Astrocyte (in vitro differentiated cells and primary cell): ENCODE data around the gene SLC6A7. TPM values are rescaled to one million over a fixed set of nuclear protein-coding genes. Genes with fewer than 3 reads are reported as not detected.

ENCODE experiments used
- DNase-seq: peaks from one replicate; pipeline ENCODE4 v3.0.0-alpha.2; 2010; ENCODE audit warnings: low read depth
- FAIRE-seq: peaks from 2 replicates; lab custom pipeline; 2011; peaks lifted over from hg19 to GRCh38; lab: Jason Lieb, UNC
- H2AFZ ChIP-seq: 2 replicates; pipeline ENCODE4 v1.6.0; 2012; ENCODE audit warnings: low read depth, low read length, inconsistent platforms
- H3K27ac ChIP-seq: 2 replicates; pipeline ENCODE4 v1.5.1; 2011; ENCODE audit warnings: low read depth, low read length, inconsistent platforms
- H3K27me3 ChIP-seq: 2 replicates; pipeline ENCODE4 v1.6.0; 2011; ENCODE audit warnings: low read length, inconsistent platforms; ENCODE audit not compliant: insufficient read depth
- H3K36me3 ChIP-seq: 2 replicates; pipeline ENCODE4 v1.5.1; 2011; ENCODE audit warnings: low read length, inconsistent platforms; ENCODE audit not compliant: insufficient read depth
- H3K4me1 ChIP-seq: 2 replicates; pipeline ENCODE4 v1.5.1; 2011; ENCODE audit warnings: low read length, inconsistent platforms; ENCODE audit not compliant: insufficient read depth
- H3K4me2 ChIP-seq: 2 replicates; pipeline ENCODE4 v1.6.0; 2012; ENCODE audit warnings: low read length, inconsistent platforms
- H3K4me3 ChIP-seq: 2 replicates; pipeline ENCODE4 v1.5.1; 2011; ENCODE audit warnings: low read depth, mild to moderate bottlenecking, low read length, inconsistent platforms; ENCODE audit not compliant: insufficient read depth
- H3K79me2 ChIP-seq: 2 replicates; pipeline ENCODE4 v1.6.0; 2012; ENCODE audit warnings: mild to moderate bottlenecking, low read length, inconsistent platforms; ENCODE audit not compliant: insufficient read depth
- H3K9ac ChIP-seq: 2 replicates; pipeline ENCODE4 v1.6.0; 2012; ENCODE audit warnings: mild to moderate bottlenecking, low read length, inconsistent platforms
- H3K9me3 ChIP-seq: 2 replicates; pipeline ENCODE4 v1.5.1; 2012; ENCODE audit warnings: low read depth, mild to moderate bottlenecking, low read length, inconsistent platforms; ENCODE audit not compliant: insufficient read depth
- H4K20me1 ChIP-seq: 2 replicates; pipeline ENCODE4 v1.6.0; 2012; ENCODE audit warnings: low read length, inconsistent platforms; ENCODE audit not compliant: insufficient read depth
- H3K27ac Mint-ChIP-seq: one replicate; pipeline ENCODE4 v1.8.0; 2021; ENCODE audit warnings: mild to moderate bottlenecking, mixed read lengths; ENCODE audit not compliant: unreplicated experiment
- H3K27me3 Mint-ChIP-seq: one replicate; pipeline ENCODE4 v1.8.0; 2021; ENCODE audit warnings: low read depth, mixed read lengths; ENCODE audit not compliant: unreplicated experiment
- H3K36me3 Mint-ChIP-seq: one replicate; pipeline ENCODE4 v1.8.0; 2021; ENCODE audit warnings: low read depth, mixed read lengths; ENCODE audit not compliant: unreplicated experiment
- H3K4me1 Mint-ChIP-seq: one replicate; pipeline ENCODE4 v1.8.0; 2021; ENCODE audit warnings: low read depth, mixed read lengths; ENCODE audit not compliant: unreplicated experiment
- H3K4me3 Mint-ChIP-seq: one replicate; pipeline ENCODE4 v1.8.0; 2021; ENCODE audit warnings: mild to moderate bottlenecking, moderate library complexity, mixed read lengths; ENCODE audit not compliant: unreplicated experiment
- H3K9me3 Mint-ChIP-seq: one replicate; pipeline ENCODE4 v1.8.0; 2021; ENCODE audit warnings: mild to moderate bottlenecking, mixed read lengths; ENCODE audit not compliant: unreplicated experiment
- CTCF ChIP-seq: IDR thresholded peaks from 2 replicates; pipeline ENCODE4 v1.5.1; 2011; ENCODE audit warnings: low read depth, mild to moderate bottlenecking, inconsistent platforms, low read length, moderate library complexity; ENCODE audit not compliant: insufficient read depth
- EZH2 ChIP-seq: IDR thresholded peaks from 2 replicates; pipeline ENCODE4 v1.6.1; 2012; ENCODE audit warnings: mild to moderate bottlenecking, low read length, inconsistent platforms; ENCODE audit not compliant: insufficient read depth
- total RNA-seq: library from RNA; stranded (reverse); gene quantifications from 2 replicates; pipeline ENCODE4 v1.2.1, GENCODE V29; 2021

The SLC6A7 gene
- total RNA-seq, 1 donor from 2014 or later: not detected

- no peaks in the 10 kb centered on the region for H3K9me3 Mint-ChIP-seq
- no peak overlapping the region for H3K27ac ChIP-seq
- no peaks in the 10 kb centered on the region for H3K27me3 ChIP-seq
- H3K4me3 Mint-ChIP-seq: no peak overlapping the region
- no peak overlapping the region for H3K27ac Mint-ChIP-seq
- no peaks in the 10 kb centered on the region for H3K4me1 ChIP-seq
- no peak overlapping the region for H2AFZ ChIP-seq
- peaks cover 5% of the 10 kb centered on the region for H3K27me3 Mint-ChIP-seq
- no peak overlapping the region for H3K4me2 ChIP-seq
- no peaks in the 10 kb centered on the region for H3K36me3 ChIP-seq
- H4K20me1 ChIP-seq: no peaks in the 10 kb centered on the region
- no peak overlapping the region for H3K9ac ChIP-seq
- no peaks in the 10 kb centered on the region for H3K36me3 Mint-ChIP-seq
- no peak for TF ChIP-seq CTCF
- TF ChIP-seq EZH2: no peak
- H3K4me1 Mint-ChIP-seq: peaks cover 7% of the 10 kb centered on the region
- no peak for FAIRE-seq
- H3K9me3 ChIP-seq: no peaks in the 10 kb centered on the region
- no peak overlapping the region for H3K4me3 ChIP-seq
- no peaks in the 10 kb centered on the region for H3K79me2 ChIP-seq
- no peak for DNase-seq
Measured at GRCh38 chr5:150219861-150220260, 30.0 kb downstream of the SLC6A7 start.

- DNase-seq (no peak), FAIRE-seq (no peak)
- Histone ChIP-seq H2AFZ (no peak overlapping the region), H4K20me1 (no peaks in the 10 kb centered on the region), H3K4me2 (no peak overlapping the region), H3K9ac (no peak overlapping the region), H3K79me2 (no peaks in the 10 kb centered on the region), H3K27me3 (no peaks in the 10 kb centered on the region), H3K36me3 (no peaks in the 10 kb centered on the region), H3K27ac (no peak overlapping the region), H3K4me1 (no peaks in the 10 kb centered on the region), H3K9me3 (no peaks in the 10 kb centered on the region), H3K4me3 (no peak overlapping the region)
- H3K27me3 Mint-ChIP-seq: peaks cover 5% of the 10 kb centered on the region
- H3K4me3 Mint-ChIP-seq: no peak overlapping the region
- TF ChIP-seq CTCF (no peak), EZH2 (no peak)
- no peak overlapping the region for H3K27ac Mint-ChIP-seq
- H3K4me1 Mint-ChIP-seq: peaks cover 7% of the 10 kb centered on the region
- H3K36me3 Mint-ChIP-seq: no peaks in the 10 kb centered on the region
- H3K9me3 Mint-ChIP-seq: no peaks in the 10 kb centered on the region
Measured at GRCh38 chr5:150221471-150221870, 31.6 kb downstream of the SLC6A7 start.

GRCh38 chr5:150222906-150223305 is 33.0 kb downstream of the SLC6A7 start:
- Histone ChIP-seq H3K27ac (no peak overlapping the region), H3K36me3 (no peaks in the 10 kb centered on the region), H4K20me1 (no peaks in the 10 kb centered on the region), H3K27me3 (no peaks in the 10 kb centered on the region), H3K9me3 (no peaks in the 10 kb centered on the region), H3K9ac (no peak overlapping the region), H3K4me2 (no peak overlapping the region), H3K4me1 (no peaks in the 10 kb centered on the region), H3K4me3 (no peak overlapping the region), H3K79me2 (no peaks in the 10 kb centered on the region), H2AFZ (no peak overlapping the region)
- DNase-seq: no peak
- no peak for FAIRE-seq
- Mint-ChIP-seq H3K27me3 (peaks cover 10% of the 10 kb centered on the region), H3K9me3 (no peaks in the 10 kb centered on the region), H3K4me3 (no peak overlapping the region), H3K4me1 (peaks cover 7% of the 10 kb centered on the region), H3K36me3 (no peaks in the 10 kb centered on the region), H3K27ac (no peak overlapping the region)
- TF ChIP-seq CTCF (no peak), EZH2 (no peak)
